Measurements from ENCODE around the gene PACSIN3. TPM values are rescaled to one million over a fixed set of nuclear protein-coding genes. Genes with fewer than 3 reads are reported as not detected.
"Not testable (repeated sequence)": the region's sequence is repeated elsewhere in the genome, so short reads cannot be mapped to it uniquely, and the experiment has no call there.

The PACSIN3 gene
- 55.3 TPM for total RNA-seq

DNA sequence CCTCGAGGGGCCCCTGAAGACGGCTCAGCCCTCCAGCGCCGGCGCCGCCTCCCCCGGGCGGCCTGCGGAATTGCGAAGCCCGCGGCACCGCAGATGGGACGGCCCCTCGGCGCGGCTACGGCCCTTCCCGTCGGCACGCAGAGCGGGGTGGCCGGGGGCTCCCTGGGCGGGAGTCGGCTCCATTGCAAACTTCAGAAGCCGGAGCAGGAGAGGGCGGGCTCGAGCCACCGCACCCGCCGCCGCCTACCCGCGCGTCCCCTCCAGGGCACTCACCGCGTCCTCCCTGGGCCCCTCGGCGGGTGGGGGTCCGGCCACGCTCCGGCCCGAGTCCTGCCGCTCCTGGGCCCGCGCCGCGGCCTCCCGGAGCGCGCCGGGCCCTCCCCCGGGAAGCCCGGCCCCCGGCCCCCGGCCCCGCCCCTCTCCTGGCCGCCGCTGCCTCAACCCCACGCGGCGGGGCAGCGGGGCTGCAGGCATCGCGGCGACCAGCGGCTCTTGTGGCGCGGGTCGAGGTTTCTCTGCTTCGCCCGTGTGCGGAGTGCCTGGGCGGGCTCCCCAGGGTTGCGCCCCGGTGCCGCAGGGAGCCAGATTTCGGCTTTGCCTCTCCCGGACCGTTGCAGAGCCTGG, at the start of gene PACSIN3:
PACSIN3 (minus strand) TSS at position 359 of the 624 bp plus-strand sequence. CDS start 3,707 bp downstream, outside the sequence.
- peak; percentile 60 for ATAC-seq

DNA sequence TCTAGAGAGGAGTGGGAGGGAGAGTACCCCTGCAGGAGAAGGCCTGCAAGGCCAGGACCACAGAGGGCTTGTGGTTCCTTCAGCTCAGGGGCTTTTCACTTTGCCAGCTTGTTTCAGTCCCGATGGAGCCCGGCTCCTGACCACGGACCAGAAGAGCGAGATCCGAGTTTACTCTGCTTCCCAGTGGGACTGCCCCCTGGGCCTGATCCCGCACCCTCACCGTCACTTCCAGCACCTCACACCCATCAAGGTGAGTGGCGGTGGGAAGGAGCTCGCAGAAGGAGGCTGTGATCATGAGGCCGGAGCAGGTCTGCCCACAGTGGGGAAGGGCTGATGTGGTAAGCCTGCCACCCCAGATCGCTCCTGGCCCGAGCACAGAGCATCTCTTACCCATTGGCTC, 48.9 kb upstream of the PACSIN3 start:
- no peak for ATAC-seq

DNA sequence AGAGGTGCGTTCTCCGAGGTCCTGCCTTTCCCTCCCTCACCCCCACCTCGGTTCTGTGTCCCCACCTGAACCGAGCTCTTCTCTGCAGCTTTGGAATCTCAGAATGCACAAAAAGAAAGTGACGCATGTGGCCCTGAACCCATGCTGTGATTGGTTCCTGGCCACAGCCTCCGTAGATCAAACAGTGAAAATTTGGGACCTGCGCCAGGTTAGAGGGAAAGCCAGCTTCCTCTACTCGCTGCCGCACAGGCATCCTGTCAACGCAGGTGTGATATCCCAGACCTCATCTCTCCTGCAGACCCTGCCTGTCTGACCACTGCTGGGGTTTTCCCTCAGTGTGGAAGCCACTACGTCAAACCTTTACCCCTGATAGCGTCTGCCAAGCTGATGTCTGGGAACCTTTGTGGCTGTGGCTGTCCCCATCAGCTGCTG, 48.5 kb upstream of the PACSIN3 start:
- peak; percentile 23 for ATAC-seq

DNA sequence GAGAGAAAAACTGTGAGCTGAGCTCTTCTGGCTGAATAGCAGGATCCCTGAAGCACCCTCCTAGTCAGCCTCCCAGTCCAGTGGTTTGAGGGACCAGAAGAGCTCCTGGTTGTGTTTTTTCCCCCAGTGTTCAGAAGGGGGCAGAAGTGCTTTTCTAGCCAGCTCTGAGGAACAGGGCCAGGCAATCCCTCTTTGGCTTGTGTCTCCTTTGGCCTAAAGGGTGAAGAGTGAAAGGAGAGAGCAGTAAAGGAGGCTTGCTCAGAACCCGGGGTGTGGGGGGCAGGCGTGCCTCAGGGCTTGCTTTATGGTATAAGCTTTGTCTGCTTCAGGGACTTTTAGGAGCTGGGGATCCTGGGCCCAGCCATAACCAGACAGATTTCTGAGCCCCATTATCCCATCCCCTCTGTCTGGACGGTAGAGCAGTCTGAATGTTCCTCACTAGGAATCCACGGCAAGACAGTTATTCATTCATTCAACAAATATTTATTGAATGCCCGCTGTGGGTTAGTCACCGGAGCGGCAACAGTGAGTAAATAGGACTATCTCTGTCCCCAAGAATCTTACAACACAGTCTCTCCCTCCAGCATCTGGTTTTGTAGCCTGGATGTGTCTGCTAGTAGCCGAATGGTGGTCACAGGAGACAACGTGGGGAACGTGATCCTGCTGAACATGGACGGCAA, 47.9 kb upstream of the PACSIN3 start:
- ATAC-seq, result no peak

DNA sequence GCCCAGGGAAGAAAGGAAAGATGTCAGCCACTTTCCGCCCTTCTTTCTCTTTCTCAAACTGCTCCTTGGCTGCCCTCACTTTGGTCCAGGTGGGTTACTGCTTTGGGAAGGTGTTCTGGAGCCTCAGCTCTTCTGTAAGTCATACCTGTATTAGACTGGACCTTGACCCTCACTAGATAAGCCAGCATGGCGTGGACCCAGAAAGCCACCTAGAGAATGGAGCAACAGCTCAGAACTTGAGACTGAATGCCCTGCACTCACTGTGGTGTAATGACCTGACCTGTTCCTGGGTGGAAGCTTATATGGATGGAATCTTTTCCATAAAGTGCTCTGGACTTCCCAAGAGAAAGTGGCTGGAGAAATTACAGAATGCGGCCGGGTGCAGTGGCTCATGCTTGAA, 46.8 kb upstream of the PACSIN3 start:
- no peak for ATAC-seq

DNA sequence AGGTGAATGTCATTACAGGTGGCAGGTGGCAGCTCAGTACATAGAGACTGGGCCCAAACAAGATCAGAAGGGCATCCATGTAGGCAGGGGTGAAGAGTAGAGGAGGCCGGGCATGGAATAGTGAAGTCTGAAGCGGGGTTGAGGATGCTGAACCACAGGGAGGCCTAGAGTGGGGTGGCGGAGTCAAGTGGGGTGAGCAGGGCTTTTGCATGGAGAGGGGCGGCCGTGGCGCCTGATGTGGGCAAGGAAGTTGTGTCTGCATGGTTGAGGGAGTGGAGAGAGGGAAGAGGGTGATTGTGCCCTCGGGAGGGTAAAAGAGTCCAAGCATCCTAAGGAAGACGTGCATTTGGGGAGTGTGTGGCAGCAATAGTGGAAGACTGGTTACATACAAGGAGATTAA, 42.9 kb upstream of the PACSIN3 start:
- ATAC-seq, result no peak

DNA sequence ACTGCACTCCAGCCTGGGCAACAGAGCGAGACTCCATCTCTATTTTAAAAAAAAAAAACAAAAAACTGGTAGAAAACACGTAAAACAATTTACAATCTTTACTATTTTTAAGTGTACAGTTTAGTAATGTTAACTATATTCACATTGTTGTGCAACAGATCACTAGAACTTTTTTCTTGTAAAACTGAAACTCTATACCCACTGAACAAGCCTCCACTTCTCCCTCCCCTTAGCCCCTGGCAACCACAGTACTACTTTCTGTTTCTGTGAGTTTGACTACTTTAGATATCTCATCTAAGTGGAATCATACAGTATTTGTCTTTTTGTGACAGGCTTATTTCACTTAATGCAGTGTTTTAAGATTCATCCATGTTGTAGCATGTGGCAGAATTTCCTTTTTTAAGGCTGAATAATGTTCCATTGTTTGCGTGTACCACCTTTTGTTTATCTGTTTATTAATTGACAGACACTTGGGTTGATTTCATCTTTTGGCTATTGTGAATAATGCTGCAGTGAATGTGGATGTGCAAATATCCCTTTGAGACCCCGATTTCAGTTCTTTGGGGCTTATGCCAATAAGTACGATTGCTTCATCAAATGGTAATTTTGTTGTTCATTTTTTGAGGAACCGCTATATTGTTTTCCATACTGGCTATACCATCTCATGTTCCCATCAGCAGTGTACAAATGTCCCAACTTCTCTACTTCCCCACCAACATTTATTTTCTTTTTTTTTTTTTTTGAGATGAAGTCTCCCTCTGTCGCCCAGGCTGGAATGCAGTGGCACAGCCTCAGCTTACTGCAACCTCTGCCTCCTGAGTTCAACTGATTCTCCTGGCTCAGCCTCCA, 39.5 kb upstream of the PACSIN3 start:
- no peak for ATAC-seq

DNA sequence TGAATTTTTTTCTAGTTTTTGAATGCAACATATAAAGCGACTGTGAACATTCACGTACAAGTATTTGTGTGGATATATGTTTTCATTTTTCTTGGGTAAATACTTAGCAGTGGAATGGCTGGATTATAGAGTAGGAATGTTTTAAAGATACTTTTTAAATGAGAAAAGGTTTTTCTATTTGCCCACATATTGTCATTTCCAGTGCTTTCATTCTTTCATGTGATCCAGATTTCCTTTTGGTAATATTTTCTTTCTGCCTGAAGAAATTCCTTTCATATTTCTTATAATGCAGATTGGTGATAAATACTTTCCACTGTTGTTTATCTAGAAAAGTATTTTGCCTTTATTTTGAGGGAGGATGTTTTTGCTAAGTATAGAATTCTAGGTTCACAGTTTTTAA, 36.5 kb upstream of the PACSIN3 start:
- no peak for ATAC-seq

DNA sequence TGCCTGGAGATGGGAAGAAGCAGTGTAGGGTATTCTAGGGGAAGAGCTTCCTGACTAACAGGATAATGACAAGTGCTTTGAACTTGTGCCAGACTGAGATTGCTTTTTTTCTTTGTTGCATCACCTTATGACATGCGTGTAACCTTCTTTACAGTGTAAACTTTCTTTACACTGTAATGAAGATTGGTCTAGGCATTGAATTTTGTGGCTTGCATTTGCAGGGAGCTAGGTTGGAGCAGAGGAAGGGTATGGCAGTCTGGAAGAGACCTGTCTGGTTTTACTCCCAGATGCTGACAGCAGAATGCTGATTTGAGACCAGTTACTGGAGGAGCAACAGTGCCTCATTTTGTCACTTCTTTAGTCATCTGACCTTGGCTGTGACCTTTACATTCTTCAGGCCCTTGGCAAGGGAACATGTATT, 34.2 kb upstream of the PACSIN3 start:
- peak; percentile 70 for ATAC-seq

DNA sequence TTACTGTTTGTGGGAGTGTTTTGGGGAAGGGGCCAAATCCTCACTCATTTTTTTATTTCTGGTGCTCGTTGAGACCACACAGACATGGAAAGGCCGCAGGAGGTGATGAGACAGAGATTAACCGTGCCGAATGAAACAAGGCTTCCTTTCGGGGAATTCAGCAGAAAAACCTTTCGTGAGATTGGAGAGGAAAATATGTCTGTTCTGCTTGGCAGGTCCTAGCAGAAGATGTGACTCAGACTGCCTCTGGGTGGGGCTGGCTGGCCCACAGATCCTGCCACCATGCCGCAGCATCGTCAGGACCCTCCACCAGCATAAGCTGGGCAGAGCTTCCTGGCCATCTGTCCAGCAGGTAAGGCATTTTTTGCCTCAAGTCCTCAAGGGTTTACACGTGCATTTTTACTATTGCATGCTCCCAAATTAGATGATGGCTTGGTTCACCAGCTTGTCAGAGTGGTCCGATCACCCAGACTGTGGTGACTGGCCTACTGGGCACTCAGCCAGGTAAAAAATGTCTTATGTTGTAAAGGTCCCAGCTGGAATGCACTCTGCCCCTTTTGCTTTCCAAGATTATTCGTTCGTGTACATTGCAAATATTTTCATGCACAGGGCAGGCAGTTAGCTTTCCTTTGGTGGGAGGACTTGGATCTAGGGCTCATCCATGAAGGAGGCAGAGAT, 30.0 kb upstream of the PACSIN3 start:
- ATAC-seq, result peak; percentile 26

DNA sequence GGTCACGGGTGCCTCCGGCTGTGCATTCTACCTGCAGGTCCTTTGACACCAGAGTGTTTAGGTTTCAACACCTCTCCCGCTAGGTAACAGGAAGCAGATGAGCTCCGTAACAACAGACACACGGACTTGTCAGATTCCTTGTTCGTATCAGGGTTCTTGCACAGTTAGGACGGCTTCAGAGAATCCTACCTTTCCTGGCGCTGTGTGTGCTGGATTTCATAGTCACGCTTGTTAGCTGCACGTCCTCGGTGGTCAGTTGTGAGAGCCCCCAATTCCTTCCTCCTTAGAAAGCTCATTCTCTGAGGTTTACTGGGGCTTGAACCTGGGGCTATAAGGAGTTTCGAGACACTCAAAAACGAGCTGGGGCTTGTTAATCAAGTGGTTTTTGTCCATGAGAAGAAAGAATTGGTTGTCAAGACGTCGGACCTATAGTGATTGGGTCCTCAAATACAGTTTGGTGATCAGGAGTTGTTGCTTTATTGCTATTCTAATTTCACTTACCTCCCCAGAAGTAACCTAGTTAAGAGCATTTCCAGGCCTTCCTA, 29.2 kb upstream of the PACSIN3 start:
- no peak for ATAC-seq

DNA sequence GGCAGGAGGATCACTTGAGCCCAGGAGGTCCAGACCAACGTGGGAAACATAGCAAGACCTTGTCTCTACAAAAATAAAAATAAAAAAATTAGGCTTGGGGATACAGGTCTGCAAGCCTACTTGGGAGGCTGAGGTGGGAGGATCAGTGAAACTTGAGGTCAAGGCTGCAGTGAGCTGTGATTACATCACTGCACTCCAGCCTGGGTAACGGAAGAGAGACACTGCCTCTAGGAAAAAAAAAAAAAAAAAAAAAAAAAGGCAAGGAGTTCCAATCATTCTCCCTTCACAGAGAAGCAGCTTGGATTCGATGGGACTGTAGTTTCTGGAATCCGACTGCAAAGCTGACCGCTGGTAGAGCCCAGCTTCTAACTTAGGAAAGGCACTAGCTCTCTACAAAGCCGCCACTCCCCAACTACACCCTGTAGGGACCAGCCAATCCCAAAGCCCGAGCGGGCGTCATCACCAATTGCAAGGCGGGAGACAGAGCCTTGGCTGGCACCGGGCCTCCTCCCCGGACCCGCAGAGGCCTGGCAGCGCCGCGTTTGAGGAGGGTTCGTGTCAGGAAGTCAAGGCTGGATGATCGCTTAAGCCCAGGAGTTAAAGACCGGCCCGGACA, 27.8 kb upstream of the PACSIN3 start:
- peak; percentile 88 for ATAC-seq

DNA sequence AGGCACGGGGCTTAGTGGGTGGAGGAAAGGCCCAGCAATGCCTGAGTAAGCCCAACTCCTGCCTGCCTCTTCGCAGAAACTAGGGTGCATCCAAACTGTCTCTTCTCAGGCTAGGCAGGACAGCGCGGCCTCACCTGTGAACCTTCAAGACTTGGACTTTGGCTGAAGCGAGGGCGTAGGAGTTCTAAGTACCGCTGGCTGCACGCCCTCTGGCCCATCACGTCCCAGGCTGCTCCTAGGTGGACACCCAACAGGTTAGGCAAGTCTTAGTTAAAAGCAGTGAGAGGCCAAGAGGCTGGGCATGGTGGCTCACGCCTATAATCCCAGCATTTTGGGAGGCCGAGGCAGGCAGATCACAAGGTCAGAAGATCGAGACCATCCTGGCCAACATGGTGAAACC, 26.7 kb upstream of the PACSIN3 start:
- peak; percentile 7 for ATAC-seq

DNA sequence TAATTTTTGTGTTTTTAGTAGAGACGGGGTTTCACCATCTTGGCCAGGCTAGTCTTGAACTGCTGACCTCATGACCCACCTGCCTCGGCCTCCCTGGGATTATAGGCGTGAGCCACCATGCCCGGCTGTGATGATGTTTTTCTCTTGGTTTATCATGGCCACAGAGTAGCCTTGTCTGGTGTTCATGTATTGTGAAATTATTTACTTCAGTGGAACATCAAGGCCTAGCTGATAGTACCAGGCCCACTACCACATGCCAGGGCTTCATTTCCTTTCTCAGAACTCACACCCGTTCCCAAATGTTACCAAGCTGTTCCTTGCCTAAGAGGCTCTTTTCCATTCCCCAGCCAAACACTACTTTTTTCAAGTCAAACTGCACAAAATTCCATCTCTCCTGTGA, 22.4 kb upstream of the PACSIN3 start:
- ATAC-seq, result no peak

DNA sequence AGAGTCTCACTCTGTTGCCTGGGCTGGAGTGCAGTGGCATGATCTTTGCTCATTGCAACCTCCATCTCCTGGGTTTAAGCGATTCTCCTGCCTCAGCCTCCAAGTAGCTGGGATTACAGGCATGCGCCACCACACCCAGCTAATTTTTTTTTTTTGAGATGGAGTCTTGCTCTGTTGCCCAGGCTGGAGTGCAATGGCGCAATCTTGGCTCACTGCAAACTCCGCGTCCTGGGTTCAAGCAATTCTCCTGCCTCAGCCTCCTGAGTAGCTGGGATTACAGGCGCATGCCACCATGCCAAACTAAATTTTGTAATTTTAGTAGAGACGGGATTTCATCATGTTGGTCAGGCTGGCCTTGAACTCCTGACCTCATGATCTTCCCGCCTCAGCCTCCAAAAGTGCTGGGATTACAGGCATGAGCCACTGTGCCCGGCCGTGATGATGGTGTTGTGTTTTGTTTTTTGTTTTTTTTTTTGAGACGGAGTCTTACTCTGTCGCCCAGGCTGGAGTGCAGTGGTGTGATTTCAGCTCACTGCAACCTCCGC, 21.8 kb upstream of the PACSIN3 start:
- not testable (repeated sequence) for ATAC-seq

DNA sequence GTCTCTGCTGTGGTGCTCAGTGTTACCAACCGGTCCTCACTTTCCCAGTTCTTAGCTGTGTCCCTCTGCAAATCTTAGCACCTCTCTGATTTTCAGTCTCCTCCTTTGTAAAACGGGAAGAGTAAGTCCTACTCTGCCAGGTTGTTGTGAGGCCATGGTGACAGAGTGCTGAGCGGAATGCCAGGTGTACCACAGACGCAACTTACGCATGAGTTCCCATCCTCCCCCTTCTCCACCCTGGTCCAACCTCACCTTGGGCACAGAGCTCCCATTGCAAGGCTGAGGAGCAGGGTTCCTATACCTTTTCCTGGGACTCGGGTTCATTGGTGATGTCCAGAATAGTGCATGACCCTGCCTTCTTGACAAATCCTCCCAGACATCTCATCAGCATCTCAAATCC, 21.2 kb upstream of the PACSIN3 start:
- ATAC-seq, result no peak

DNA sequence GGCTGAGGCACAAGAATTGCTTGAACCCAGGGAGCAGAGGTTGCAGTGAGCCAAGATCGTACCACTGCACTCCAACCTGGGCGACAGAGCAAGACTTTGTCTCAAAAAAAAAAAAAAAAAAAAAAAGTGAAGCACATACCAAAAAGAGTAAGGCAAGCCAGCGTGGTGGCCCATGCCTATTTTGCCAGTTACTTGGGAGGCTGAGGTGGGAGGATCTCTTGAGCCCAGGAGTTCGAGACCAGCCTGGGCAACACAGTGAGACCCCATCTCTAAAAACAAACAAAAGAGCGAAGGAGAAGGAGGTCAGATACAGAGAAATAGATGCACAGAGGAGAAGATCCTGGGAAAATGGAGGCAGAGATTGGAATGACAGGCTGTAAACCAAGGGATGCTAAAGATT, 20.3 kb upstream of the PACSIN3 start:
- ATAC-seq, result not testable (repeated sequence)

DNA sequence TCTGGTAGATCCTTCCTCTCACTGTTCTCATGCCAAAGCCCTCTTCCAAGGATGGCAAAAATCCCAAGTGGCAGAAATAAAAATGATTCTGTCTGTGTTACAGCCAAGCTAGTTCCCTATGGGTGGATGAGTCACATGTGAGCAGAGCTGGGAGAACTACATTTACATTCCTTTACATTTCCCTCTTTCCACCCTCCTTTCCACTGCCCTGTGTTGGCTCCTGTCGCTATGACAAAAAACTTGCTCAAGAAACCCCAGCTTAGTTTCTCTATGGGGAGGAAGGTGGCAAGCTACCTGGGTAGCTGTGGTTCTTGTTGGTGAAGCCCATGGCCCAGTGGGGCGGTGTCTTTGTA, 18.4 kb upstream of the PACSIN3 start:
- peak; percentile 94 for ATAC-seq

DNA sequence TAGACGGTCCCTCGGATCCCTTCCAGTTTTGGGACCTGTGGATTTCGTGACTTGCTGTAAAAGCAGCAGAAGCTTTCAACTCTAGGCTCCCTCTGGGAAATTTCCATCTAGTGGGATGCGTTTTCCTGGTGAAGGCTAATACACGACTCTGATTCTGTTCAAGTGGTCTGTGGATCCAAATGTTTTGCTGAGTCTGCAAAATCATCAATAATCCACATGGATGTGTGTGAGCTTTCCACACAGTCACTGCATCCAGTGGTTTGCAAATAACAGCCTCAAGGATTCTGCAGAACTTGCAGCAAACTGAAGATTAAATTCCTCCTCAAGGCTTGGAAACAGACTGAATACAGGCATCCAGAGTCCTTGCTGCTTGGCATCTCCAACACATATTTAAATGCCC, 16.3 kb upstream of the PACSIN3 start:
- ATAC-seq, result no peak

DNA sequence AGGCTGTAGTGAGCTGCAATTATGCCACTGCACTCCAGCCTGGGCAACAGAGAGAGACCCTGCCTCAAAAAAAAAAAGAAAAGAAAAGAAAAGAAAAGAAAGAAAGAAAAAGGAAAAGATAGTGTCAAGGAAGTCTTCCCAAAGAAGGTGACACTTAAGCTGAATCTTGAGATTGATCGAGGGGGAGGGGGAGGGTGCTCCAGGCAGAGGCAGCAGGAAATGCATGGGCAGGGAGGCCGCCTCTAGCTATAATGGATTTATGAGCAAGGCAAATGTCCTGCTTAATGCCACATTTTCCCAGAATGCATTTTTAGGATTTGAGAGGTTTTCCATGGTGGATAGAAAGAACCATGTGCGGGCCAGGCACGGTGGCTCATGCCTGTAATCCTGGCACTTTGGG, 14.8 kb upstream of the PACSIN3 start:
- ATAC-seq, result no peak

DNA sequence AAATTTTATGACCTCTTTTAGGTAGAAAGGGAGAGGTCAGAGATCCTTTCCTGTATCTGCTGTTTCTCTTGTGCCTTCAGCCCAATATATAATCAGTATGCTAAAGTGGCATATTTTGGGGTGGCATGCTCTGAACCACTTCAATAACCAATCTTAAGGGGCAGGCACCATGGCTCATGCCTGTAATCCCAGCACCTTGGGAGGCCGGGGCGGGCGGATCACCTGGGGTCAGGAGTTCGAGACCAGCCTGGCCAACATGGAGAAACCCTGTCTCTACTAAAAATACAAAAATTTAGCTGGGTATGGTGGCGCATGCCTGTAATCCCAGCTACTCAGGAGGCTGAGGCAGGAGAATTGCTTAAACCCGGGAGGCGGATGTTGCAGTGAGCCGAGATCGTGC, 11.9 kb upstream of the PACSIN3 start:
- not testable (repeated sequence) for ATAC-seq

DNA sequence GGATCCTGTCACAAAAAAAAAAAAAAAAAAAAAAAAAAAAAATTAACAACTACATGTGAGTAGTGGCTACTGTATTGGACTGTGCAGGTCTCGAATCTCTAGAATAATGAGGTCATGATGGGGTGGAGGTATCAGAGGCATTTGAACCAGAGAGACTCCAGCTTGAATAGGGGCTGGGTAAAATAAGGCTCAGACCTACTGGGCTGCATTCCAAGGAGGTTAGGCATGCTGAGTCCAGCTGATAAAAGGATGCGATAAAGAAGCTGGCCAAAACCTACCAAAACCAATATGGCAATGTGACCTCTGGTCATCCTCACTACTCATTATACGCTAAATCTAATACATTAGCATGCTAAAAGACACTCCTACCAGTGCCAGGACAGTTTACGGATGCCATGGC, 5.9 kb upstream of the PACSIN3 start:
- no peak for ATAC-seq
